Measurements from ENCODE around the gene EVI2A. TPM values are rescaled to one million over a fixed set of nuclear protein-coding genes. Genes with fewer than 3 reads are reported as not detected.

EVI2A gene
- total RNA-seq, 1 experiment from 2014 or later, result not detected

DNA sequence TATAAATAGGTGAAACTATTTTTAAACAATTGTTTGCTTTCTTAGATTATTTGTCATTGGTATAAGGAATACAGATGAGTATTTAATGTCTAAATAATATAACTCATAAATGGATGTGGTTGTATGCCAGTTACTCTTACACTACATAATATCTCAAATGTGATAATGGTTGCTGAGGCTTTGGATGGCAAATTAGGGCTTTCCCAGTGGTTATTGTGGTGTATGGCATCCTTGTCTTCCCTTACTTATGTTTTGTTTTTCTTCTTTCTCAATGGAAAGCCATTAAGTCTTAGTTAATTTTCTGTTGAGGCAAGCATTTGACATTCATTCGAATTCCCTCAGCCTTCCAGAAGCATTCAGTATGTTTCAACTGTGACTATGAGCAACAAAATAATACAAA lies 34.8 kb downstream of the EVI2A start:
- no peak for DNase-seq (ENCODE audit: low spot score)
- in situ Hi-C loops (cut with HindIII; ENCODE audit: low sequenced_read_pairs), result no loop called here

- in situ Hi-C loops (cut with HindIII; ENCODE audit: low sequenced_read_pairs), result no loop called here
- no peak for DNase-seq (ENCODE audit: low spot score)
Observed at GRCh38 chr17:31283841-31284240, 37.6 kb downstream of the EVI2A start.

- in situ Hi-C loops (cut with HindIII; ENCODE audit: low sequenced_read_pairs), result no loop called here
- DNase-seq (ENCODE audit: low spot score), result no peak
Observed at GRCh38 chr17:31281061-31281460, 40.4 kb downstream of the EVI2A start.

GRCh38 chr17:31279401-31279800 lies 42.0 kb downstream of the EVI2A start:
- in situ Hi-C loops (cut with HindIII; ENCODE audit: low sequenced_read_pairs), result no loop called here
- DNase-seq (ENCODE audit: low spot score), result no peak

- no peak for DNase-seq (ENCODE audit: low spot score)
- in situ Hi-C loops (cut with HindIII; ENCODE audit: low sequenced_read_pairs), result no loop called here
Observed at GRCh38 chr17:31275116-31275515, 46.3 kb downstream of the EVI2A start.

DNA sequence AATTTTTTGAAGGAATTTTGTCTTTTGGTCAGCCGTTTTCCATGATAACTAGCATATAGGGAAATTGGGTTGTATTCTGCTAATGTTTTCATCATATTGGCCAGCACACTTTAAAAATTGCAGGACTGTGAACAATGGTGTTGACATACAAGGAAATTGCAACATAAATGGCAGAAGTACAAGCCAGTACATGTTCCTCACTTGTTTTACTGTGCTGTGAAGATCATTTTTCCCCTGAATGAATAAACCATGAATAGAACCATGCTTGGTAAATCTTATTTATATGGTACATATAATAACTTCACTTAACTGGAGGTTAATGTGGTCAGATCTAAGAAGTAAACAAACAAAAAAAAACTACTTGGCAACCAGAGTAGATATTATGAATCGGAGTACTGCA lies 47.2 kb downstream of the EVI2A start:
- DNase-seq (ENCODE audit: low spot score), result no peak
- in situ Hi-C loops (cut with HindIII; ENCODE audit: low sequenced_read_pairs), result no loop called here

DNA sequence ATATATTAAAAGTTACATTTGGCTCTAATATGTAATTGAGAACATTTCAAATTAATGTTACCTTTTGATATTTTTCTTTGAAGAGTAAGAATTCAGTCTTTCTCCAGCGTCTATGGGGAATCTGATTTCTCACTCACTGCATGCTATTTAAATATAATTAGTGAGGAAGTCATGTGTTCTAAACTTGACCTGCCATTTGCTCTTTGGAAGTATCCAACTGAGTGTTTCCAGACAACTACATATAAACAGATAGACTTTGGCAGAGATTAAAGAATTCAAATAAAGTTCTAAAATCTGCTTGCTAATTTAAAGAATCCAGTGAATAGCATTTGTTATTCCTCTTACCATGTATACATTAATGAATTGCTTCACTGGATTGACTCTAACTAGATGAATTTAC lies 47.9 kb downstream of the EVI2A start:
- in situ Hi-C loops (cut with HindIII; ENCODE audit: low sequenced_read_pairs), result no loop called here
- no peak for DNase-seq (ENCODE audit: low spot score)

DNA sequence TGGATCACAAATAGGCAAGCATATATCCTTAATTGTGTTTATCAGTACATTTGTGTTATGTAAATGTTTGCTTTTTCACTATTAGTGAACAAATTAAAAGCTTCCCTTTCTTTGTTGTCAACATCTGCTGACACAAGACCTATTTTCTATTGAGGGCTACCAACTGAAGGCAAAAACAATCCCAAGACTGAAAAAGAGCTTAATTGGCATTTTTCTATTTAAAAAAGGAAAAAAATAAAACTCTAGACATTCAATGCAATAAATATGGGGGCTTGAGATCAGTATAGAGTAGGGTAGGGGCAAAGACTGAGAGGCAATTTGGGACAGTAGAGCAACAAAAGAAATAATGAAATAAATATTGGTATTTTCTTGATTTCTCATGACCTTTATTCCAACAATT lies 48.6 kb downstream of the EVI2A start:
- in situ Hi-C loops (cut with HindIII; ENCODE audit: low sequenced_read_pairs), result no loop called here
- no peak for DNase-seq (ENCODE audit: low spot score)

DNA sequence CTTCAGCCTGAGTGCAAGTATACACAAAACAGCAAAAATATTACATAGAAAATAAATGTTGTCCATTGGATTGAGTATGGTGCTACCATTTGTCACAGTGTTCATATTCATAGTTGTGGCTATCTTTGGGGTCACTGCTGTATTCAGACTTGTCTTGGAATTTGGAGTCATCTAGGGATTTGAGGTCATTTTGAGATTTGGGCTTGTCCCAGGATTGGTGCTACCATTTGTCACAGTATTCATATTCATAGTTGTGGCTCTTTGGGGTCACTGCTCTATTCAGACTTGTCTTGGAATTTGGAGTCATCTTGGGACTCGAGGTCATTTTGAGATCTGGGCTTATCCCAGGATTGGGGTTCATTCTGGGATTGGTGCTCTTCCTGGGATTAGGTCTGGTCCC lies 49.2 kb downstream of the EVI2A start:
- in situ Hi-C loops (cut with HindIII; ENCODE audit: low sequenced_read_pairs), result no loop called here
- DNase-seq (ENCODE audit: low spot score), result no peak

DNA sequence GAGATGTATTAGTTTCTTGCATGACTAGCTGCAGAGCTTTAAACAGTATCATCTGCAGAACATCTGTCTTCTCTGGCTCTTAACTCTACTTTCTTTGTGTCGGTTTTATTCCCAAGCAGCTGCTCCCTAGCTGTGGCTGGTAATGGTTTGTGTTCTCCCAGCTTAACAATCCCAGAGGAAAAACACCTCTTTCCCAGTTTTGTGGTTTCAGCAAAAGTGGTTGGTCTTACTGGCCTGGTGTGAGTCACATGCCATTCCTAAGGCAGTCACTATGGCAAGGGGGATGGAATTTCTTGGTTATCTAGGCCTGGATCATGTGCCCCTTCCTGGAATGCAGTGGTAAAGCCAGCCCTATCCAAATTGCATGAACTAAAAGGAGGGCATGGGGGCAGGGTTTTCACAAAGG lies 51.8 kb downstream of the EVI2A start:
- in situ Hi-C loops (cut with HindIII; ENCODE audit: low sequenced_read_pairs), result no loop called here
- DNase-seq (ENCODE audit: low spot score), result no peak

DNA sequence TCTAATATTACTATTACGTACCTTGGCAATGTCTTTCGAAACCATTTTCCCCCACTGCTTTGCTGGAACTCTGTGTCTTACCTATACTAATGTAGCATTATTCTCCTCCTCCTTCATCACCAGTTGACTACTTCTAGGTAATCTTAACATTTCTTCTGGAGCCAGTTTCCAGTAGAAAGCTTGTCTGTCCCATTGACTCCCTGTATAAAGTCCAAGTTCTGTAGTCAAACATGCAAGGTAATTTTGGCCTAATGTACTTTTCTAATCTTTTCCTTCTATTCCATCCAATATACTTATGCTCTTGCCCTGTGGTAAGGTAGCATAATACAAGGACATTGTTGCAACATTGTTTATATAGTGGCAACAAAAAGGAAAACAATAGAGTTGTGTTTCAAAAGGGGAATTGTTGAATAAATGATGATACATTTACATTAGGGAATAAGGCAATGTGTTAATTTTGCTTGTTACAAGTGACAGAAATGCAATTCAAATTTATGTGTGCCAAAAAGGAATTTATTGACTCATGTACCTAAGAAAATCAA lies 52.3 kb downstream of the EVI2A start:
- in situ Hi-C loops (cut with HindIII; ENCODE audit: low sequenced_read_pairs), result no loop called here
- no peak for DNase-seq (ENCODE audit: low spot score)

Other genes starting within 250 kb of the EVI2A start
- 11.1 and 15.1 TPM in 2 replicates for gene NF1, start 226.6 kb downstream of the EVI2A start, total RNA-seq (2014; rRNA removed; shearing (Covaris generic))
- 8.2 TPM in 1 of 2 replicates, not detected in the other for gene OMG, start 24.4 kb downstream of the EVI2A start, total RNA-seq (2014; rRNA removed; shearing (Covaris generic))
- gene EVI2B, start 7.6 kb downstream of the EVI2A start, total RNA-seq (2014; rRNA removed; shearing (Covaris generic)), result not detected in 2 replicates
- 29.4 and 34.1 TPM in 2 replicates for gene RAB11FIP4, start 70.1 kb upstream of the EVI2A start, total RNA-seq (2014; rRNA removed; shearing (Covaris generic))

All from G401 (cell line).